ENCODE data around the gene FTO. TPM values are rescaled to one million over a fixed set of nuclear protein-coding genes. Genes with fewer than 3 reads are reported as not detected.

Gene FTO
- total and polyA plus RNA-seq, 2 of the 13 experiments (the other 11 are each of a cell fraction or from before 2014, with no cell fraction given): 41.6 to 55.8 TPM

DNA sequence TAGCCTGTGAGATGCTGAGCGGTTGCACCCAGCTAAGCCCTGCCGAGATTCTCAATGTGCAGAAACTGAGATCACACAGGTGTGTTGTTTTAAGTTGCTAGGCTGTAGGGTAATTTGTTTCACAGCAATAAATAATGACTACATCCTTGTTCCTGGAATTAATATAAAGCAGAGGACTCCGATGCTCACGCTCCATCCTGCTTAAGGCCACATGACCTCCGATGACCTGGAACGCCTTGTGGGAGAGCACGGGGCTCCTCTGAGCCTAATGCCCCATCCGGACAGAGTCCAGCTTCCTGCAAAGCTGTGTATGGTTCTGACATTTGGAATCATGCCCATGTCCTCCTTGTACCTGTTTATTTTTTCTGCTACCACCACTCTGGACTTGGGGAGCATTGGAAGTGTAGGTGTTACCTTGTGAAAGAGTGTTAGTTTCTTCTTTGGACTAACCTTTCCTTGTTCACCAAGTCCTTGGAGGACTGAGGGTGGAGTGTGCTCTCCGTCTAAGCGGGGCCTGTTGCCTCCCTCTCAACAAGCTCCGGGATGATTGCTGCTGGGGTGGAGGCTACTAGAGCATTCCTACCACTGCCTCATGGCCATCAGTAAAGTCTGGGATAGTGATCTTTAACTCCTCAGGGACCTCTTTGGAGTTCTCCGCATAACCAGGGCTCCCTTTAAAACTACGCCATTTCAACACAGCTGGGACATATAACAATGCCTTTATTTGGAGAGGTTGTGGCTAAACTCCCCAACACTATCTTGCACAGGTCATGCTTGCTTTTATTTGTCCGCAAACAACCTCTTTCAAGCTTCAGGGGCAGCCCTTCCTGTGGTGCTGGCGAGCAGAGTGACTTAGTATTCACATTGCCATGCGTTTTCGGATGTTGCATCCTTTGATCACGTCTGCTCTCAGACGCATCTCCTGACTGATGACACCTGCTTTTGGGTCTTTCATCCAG, 457.3 kb downstream of the FTO start (continued):
- TF ChIP-seq, protein P1, sequence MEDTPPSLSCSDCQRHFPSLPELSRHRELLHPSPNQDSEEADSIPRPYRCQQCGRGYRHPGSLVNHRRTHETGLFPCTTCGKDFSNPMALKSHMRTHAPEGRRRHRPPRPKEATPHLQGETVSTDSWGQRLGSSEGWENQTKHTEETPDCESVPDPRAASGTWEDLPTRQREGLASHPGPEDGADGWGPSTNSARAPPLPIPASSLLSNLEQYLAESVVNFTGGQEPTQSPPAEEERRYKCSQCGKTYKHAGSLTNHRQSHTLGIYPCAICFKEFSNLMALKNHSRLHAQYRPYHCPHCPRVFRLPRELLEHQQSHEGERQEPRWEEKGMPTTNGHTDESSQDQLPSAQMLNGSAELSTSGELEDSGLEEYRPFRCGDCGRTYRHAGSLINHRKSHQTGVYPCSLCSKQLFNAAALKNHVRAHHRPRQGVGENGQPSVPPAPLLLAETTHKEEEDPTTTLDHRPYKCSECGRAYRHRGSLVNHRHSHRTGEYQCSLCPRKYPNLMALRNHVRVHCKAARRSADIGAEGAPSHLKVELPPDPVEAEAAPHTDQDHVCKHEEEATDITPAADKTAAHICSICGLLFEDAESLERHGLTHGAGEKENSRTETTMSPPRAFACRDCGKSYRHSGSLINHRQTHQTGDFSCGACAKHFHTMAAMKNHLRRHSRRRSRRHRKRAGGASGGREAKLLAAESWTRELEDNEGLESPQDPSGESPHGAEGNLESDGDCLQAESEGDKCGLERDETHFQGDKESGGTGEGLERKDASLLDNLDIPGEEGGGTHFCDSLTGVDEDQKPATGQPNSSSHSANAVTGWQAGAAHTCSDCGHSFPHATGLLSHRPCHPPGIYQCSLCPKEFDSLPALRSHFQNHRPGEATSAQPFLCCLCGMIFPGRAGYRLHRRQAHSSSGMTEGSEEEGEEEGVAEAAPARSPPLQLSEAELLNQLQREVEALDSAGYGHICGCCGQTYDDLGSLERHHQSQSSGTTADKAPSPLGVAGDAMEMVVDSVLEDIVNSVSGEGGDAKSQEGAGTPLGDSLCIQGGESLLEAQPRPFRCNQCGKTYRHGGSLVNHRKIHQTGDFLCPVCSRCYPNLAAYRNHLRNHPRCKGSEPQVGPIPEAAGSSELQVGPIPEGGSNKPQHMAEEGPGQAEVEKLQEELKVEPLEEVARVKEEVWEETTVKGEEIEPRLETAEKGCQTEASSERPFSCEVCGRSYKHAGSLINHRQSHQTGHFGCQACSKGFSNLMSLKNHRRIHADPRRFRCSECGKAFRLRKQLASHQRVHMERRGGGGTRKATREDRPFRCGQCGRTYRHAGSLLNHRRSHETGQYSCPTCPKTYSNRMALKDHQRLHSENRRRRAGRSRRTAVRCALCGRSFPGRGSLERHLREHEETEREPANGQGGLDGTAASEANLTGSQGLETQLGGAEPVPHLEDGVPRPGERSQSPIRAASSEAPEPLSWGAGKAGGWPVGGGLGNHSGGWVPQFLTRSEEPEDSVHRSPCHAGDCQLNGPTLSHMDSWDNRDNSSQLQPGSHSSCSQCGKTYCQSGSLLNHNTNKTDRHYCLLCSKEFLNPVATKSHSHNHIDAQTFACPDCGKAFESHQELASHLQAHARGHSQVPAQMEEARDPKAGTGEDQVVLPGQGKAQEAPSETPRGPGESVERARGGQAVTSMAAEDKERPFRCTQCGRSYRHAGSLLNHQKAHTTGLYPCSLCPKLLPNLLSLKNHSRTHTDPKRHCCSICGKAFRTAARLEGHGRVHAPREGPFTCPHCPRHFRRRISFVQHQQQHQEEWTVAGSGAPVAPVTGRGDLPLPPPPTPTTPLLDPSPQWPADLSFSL (CRISPR knock-in tag; IDR thresholded peaks at IDR 0.05): no peak; the same call in 1 of the 2 replicates
- TF ChIP-seq PAF1 (CRISPR knock-in tag; IDR thresholded peaks at IDR 0.05) (no peak), ZNF792 (CRISPR knock-in tag; IDR thresholded peaks at IDR 0.05) (peak; percentile 31; the same call in 1 of the 2 replicates), ZKSCAN5 (CRISPR knock-in tag; IDR thresholded peaks at IDR 0.05) (no peak), TGIF2 (CRISPR knock-in tag; IDR thresholded peaks at IDR 0.05) (peak; percentile 47; the same call in 1 of the 2 replicates), NFIC (IDR thresholded peaks at IDR 0.05; ENCODE audit: low read length) (0 out of 2 replicates have a peak, but pooled peaks have one; percentile 29), ZNF747 (CRISPR knock-in tag; IDR thresholded peaks at IDR 0.05; ENCODE audit: borderline replicate concordance) (peak; percentile 18; the same call in 1 of the 2 replicates)
- TF ChIP-seq, protein P2, sequence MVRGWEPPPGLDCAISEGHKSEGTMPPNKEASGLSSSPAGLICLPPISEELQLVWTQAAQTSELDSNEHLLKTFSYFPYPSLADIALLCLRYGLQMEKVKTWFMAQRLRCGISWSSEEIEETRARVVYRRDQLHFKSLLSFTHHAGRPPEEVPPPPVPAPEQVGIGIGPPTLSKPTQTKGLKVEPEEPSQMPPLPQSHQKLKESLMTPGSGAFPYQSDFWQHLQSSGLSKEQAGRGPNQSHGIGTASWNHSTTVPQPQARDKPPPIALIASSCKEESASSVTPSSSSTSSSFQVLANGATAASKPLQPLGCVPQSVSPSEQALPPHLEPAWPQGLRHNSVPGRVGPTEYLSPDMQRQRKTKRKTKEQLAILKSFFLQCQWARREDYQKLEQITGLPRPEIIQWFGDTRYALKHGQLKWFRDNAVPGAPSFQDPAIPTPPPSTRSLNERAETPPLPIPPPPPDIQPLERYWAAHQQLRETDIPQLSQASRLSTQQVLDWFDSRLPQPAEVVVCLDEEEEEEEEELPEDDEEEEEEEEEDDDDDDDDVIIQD (CRISPR knock-in tag; IDR thresholded peaks at IDR 0.05; ENCODE audit: low read depth): 0 out of 2 replicates have a peak, but pooled peaks have one; percentile 10
- TF ChIP-seq, protein P3, sequence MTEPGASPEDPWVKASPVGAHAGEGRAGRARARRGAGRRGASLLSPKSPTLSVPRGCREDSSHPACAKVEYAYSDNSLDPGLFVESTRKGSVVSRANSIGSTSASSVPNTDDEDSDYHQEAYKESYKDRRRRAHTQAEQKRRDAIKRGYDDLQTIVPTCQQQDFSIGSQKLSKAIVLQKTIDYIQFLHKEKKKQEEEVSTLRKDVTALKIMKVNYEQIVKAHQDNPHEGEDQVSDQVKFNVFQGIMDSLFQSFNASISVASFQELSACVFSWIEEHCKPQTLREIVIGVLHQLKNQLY (CRISPR knock-in tag; IDR thresholded peaks at IDR 0.05): peak; percentile 64; the same call in 1 of the 2 replicates
- TF ChIP-seq, protein P4, sequence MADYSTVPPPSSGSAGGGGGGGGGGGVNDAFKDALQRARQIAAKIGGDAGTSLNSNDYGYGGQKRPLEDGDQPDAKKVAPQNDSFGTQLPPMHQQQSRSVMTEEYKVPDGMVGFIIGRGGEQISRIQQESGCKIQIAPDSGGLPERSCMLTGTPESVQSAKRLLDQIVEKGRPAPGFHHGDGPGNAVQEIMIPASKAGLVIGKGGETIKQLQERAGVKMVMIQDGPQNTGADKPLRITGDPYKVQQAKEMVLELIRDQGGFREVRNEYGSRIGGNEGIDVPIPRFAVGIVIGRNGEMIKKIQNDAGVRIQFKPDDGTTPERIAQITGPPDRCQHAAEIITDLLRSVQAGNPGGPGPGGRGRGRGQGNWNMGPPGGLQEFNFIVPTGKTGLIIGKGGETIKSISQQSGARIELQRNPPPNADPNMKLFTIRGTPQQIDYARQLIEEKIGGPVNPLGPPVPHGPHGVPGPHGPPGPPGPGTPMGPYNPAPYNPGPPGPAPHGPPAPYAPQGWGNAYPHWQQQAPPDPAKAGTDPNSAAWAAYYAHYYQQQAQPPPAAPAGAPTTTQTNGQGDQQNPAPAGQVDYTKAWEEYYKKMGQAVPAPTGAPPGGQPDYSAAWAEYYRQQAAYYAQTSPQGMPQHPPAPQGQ (CRISPR knock-in tag; IDR thresholded peaks at IDR 0.05; ENCODE audit: borderline replicate concordance): no peak
- TF ChIP-seq, protein P5, sequence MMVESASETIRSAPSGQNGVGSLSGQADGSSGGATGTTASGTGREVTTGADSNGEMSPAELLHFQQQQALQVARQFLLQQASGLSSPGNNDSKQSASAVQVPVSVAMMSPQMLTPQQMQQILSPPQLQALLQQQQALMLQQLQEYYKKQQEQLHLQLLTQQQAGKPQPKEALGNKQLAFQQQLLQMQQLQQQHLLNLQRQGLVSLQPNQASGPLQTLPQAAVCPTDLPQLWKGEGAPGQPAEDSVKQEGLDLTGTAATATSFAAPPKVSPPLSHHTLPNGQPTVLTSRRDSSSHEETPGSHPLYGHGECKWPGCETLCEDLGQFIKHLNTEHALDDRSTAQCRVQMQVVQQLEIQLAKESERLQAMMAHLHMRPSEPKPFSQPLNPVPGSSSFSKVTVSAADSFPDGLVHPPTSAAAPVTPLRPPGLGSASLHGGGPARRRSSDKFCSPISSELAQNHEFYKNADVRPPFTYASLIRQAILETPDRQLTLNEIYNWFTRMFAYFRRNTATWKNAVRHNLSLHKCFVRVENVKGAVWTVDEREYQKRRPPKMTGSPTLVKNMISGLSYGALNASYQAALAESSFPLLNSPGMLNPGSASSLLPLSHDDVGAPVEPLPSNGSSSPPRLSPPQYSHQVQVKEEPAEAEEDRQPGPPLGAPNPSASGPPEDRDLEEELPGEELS (CRISPR knock-in tag; IDR thresholded peaks at IDR 0.05): peak; percentile 92
- TF ChIP-seq, protein P6, sequence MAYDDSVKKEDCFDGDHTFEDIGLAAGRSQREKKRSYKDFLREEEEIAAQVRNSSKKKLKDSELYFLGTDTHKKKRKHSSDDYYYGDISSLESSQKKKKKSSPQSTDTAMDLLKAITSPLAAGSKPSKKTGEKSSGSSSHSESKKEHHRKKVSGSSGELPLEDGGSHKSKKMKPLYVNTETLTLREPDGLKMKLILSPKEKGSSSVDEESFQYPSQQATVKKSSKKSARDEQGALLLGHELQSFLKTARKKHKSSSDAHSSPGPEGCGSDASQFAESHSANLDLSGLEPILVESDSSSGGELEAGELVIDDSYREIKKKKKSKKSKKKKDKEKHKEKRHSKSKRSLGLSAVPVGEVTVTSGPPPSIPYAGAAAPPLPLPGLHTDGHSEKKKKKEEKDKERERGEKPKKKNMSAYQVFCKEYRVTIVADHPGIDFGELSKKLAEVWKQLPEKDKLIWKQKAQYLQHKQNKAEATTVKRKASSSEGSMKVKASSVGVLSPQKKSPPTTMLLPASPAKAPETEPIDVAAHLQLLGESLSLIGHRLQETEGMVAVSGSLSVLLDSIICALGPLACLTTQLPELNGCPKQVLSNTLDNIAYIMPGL (CRISPR knock-in tag; IDR thresholded peaks at IDR 0.05; ENCODE audit: borderline replicate concordance in 1 of 2, low read depth in 1 of 2): no peak
